Stimulated activated CD4-positive, alpha-beta T cell treated with anti-CD3 and anti-CD28 coated beads, Interleukin-4, amount 100 ng/mL, for 1 hour (primary cell): ENCODE measurements around the gene EDNRB.
"Not testable (repeated sequence)": the region's sequence is repeated elsewhere in the genome, so short reads cannot be mapped to it uniquely, and the experiment has no call there.

Source experiments
- DNase-seq: peaks from one replicate; pipeline ENCODE4 v3.0.0-alpha.2; 2020

The EDNRB gene

GRCh38 chr13:77894743-77895142 lies 23.9 kb downstream of the EDNRB start:
- DNase-seq: no peak

DNA sequence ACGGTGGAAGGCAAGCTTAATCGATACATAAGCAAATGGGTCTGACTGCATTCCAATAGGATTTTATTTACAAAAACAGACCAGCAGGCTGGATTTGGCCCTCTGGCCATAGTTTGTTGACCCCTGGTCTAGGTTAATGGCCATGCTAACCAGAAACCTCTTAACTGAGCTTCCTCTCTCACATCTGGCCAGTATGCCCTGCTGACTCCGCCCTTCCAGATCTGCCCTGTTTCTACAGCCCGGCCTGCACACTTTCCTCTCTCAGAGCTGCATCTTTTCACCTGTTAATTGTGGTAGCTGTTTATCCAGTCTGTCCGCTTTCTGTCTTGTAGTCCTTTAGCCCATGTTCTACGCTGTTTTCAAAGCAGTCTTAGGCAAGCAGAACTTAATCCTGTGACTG lies 25.6 kb downstream of the EDNRB start:
- no peak for DNase-seq

GRCh38 chr13:77892491-77892890 lies 26.1 kb downstream of the EDNRB start:
- DNase-seq: no peak

DNA sequence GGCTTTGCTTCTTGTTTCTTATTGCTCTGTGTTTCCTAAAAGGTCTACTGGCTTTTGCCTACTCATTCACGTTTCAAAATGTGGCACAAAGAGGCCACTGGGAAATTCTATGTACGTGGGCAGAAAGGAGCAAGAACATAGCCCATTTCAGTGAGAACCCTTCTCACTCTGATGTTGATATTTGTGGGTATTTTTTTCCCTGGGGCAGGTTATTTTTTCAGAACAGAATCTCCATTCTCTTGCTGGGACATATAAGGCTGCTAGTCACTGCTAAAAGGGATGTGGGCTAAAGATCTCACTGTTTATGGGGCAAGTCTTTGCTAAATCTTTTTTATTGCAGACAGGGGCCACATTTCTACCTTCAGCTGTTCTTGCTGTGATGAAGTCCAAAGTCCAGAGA lies 27.1 kb downstream of the EDNRB start:
- no peak for DNase-seq

- DNase-seq: no peak
These were observed 27.6 kb downstream of the EDNRB start for GRCh38 chr13:77891041-77891440.

DNA sequence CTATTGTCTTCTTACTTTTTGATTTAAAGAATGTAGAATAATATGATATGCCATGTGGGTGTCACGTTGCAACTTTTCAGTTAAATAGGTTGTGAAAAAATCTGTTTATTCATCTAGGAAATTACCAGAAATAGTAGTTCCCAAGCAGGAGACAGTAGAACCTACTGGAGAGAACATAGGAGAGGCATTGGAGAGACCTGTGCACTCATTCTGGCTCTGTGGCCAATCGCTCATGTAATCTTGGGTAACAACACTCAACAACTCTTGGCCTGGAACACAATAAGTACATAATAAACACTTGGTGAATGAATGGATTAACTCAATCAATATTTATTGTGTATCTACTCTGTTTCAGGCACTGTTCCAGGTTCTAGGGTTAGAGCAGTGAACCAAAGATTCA lies 35.3 kb downstream of the EDNRB start:
- DNase-seq: no peak

- no peak for DNase-seq
These were observed 40.4 kb downstream of the EDNRB start for GRCh38 chr13:77878190-77878589.

DNA sequence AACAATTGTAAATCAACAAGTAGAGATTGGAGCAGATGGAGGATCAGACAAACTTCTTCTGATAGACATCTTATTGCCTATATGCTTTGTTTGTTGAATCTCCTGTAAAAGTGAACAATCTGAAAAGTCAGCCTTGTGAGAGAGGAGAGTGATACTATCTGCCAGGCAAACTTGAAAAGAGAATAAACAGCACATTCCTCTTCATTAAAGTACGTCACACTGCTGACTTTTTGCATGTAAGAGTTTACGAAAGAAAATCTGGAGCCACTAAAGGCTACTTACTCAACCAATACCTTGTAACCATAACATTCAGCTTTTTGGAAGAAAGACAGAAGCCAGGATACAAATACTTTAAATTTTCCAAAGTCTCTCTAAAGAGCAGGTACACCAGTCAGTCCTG lies 42.5 kb downstream of the EDNRB start:
- DNase-seq: no peak

GRCh38 chr13:77874406-77874805 lies 44.2 kb downstream of the EDNRB start:
- DNase-seq: no peak

DNA sequence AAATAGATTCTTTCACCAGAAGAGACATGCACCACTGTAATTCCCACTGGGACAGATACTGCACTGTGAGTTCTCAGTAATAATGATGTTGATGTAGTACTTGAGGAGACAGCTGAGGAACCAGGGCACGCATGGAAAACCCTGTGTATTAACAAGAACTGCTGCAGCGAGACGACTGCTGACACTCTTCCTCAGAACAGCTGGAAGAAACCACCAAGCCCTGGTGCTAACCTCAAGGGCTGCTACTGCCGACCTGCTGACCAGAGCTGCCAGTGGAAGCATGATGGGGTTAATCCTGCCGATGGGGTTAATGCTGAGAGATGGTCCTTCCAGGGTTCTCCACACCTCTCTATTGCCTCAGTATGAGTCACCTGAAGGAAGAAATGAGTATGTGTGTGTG lies 45.6 kb downstream of the EDNRB start:
- DNase-seq: no peak

DNA sequence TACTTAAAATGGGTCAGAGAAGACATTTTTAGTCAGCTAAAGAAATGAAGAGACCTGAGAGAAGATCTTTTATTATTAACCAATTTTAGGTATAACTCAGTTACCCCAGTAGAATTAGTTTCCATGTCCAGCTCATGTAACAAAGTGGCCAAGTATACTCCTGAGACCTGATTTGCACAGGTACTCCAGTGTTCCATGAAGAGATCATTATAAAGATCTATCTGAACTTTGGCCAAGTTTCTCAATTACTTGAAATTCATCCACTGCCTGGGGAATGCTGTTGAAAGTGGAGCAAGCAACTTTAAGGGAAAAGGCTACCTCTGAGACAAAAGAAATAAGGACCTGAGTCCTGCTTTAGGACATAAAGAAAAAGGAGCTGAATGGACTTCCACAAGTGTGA lies 47.0 kb downstream of the EDNRB start:
- no peak for DNase-seq

DNA sequence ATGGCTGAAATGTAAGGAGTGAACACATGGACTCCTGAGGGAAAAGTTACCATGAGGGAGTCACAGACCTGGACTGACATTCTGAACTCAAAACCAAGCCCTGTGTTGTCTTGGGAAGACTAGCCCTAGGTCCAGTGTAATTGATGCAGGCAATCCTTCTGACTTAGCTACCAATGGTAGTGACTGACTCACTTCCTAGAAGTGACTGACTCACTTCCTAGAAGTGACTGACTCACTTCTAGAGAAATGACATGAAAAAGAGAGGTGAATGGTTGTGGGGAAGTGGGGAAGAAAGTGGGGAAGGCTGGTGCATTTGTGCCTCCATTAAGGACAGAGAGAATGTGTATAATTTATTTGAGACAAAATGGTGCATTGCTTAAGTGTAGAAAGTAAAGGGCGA lies 49.9 kb downstream of the EDNRB start:
- no peak for DNase-seq

DNA sequence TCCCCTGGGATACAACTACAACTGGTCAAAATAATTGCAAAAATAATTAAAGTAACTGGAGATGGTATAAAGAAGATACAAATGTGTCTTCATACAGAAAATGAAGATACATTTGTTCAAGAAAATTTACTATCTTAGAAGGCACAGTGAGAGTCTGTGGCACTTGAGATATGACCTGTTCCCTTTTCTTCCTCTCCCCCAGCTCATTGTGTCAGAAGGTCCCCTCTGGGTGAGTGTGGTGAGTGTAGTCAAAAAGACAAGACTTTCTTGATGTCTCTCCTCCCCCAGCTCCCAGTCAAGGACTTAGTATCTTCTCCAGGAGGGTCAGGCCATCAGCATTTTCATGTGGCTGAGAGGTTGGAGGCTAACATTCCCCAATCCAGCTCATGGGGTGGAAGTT lies 51.7 kb downstream of the EDNRB start:
- no peak for DNase-seq

DNA sequence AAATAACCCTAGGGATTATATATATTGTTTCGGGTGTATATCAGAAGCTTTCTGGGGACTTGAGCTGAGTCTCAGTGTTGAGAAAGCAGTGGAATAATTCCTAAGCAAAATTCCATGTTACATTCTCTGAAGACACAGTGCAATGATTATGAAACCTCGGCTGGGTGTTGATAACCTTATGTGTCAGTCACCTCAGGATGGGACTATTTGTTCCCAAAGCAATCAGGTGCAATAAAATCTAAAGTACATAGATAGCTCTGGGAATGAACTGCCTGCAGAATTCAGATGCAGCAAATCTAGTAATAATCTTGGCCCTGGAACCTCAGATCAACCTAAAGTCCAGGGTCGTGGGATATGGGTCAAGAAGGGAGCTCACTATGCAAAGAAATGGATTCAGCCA lies 53.0 kb downstream of the EDNRB start:
- no peak for DNase-seq

DNA sequence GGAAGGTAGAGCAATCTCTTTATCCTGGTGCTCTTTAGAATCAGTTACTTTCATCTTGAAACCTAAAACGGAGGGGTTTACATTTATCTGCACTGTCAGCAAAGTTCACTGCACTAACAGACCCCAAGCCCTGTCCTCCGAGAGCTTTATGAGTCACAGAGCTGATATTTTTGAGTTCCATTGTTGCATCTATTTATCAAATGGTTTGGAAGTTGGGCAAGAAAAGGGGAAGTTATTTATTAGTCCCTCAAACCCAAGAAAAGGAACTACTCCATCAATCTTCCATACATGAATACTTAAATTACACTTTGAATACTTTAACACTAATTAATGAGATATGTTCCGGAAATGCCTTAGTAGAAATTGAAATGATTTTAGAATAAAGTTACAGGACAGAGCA lies 55.5 kb downstream of the EDNRB start:
- no peak for DNase-seq

GRCh38 chr13:77861741-77862140 lies 56.9 kb downstream of the EDNRB start:
- DNase-seq: no peak

DNA sequence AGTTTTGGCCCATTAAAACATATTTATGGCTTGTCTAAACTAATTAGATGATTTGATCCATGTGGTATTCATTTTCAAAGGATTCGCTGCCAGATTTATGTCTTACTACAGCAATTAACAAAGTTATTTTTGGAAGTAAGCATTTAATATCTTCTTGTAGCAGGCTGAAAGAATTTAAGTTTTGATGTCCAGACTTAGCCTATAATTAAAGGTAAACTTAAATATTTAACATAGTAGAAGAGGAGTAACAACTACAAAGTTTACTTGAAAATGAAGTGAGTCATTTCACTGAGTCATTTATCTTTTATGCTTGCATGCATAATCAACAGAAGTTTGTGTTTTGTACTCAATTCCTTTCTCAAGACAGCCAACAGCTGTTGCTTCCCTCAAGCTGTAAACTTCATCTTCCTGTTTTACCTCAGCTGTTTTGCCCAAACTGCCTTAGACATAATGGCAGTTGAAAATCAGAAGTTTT lies 58.1 kb downstream of the EDNRB start:
- DNase-seq: no peak

DNA sequence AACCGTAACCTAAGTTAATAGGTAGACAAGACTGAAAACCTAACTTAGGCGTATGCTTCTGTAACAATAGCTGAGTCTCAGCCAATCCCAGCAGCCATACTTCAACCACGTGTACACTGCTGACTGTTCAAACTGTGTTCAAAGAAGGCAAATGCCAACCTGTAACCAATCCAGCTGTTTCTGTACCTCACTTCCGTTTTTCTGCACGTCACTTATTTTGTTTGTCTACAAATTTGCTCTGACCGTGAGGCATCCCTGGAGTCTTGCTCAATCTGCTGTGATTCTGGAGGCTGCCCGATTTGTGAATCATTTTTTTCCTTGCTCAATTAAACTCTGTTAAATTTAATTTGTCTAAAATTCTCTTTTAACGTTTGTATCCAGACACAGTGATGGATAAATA lies 59.2 kb downstream of the EDNRB start:
- DNase-seq: no peak

DNA sequence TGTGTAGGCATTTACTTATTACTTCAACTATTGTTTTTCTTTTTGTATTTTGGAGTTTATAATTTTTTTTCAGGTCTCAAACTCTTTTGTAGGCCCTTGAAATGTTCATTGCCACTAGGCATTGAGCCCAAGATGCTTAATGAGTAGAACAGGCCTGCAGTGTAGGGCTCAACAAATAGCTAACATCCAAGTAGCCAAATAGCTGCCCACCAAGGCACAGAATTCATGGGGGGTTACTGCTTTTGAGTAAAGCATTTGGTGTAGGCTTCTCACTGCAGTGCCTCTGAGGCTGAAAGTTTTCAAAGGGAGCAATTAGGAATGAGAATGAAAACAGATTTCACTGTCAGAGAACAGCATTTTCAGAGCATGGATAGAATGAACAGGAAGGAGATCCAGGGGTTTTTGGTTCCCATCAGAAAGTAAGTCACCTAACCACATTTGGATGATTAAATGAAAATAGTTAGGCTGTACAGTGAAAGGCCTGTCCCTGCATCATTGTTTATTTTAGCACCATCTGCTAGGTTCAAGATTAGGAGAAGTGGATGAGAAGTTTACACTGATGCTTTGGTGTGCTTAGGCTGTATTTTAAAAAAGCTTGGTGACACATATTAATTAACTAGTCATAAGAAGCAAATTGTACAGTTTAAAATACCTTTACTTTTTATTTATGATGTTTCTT lies 61.0 kb downstream of the EDNRB start:
- no peak for DNase-seq

DNA sequence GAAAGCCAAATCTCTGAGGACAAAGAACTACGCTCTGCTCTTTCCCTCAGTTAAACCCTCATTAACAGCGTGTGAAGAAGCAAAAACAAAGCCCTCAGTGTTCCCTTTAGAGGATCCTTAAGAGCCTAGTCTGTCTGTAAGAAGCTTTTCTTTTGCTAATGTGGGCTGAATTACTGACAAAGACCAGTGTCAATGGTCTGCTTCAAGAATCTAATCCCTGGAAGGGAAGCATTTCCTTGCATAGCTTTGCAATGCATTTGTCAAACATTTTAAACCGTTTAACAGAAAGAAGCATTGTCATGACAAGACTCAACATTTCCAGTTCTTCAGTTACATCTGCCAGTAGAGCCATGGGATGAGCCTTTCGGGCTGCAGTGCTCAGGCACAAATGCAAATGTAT lies 64.9 kb downstream of the EDNRB start:
- no peak for DNase-seq

DNA sequence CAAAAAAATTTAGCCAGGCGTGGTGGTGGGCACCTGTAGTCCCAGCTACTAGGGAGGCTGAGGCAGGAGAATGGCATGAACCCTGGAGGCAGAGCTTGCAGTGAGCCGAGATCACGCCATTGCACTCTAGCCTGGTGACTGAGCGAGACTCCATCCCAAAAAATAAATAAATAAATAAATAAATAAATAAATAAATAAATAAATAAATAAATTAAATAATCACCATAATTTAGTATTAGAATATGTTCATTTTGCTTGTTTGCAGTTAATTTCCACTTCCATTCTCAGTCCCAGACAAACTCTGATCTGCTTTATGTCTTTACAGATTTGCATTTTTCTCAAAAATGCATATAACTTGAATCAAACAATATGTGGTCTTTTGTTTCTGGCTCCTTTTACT lies 70.6 kb downstream of the EDNRB start:
- not testable (repeated sequence) for DNase-seq

DNA sequence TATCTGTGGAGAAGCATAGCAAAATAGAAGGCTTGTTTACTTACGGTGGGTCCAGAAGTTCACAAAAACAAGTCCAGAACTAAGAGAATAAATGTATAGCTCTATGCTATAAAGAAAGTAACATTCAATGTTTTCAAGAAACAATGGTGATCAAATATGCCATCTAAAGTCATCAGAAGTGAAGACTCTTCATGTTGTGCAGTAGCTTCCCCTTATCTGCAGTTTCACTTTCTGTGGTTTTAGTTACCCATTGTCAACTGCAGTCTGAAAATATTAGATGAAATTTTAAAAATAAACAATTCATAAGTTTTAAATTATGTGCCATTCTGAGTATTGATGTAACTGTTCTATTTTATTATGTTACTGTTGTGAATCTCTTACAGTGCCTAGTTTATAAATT lies 72.5 kb downstream of the EDNRB start:
- no peak for DNase-seq
